ENCODE results near the gene FAM237B.
"Not testable (repeated sequence)": the region's sequence is repeated elsewhere in the genome, so short reads cannot be mapped to it uniquely, and the experiment has no call there.

Gene FAM237B

DNA sequence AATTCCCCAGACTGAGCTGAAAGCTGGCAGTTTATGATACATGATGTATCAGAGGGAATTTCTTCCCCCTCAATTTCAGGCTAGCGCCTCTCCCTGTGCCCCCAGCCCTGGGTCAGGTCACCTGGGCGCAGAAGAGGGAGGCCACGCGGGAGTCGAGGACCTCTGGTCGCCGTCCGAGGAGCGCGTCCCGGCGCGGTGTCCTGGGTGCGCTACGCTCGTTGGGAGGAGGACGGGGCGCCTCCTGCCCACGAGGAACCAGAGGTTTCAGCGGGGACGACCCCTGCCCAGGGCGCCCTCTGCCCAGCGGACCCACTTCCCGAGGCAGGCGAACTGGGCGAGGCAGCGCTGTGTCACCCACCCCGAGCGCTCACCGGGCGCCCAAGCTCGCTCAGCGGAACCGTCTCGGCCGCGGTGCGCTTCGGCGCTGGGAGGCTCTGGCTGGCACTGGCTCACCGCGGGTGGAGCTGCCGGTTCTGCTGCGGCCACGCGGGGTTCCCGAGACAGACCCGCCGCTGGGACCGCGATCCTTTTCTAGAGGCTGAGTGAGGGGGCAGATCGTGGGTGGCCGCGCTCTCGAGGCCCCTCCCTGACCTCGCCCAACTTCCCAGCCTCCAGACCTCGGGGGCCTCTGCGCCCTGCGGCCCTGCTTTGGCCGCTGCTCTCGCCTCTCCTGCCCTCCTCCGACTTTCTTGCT is at the start of gene FAM237B:
Gene FAM237B (minus strand): TSS at position 504 of the 694 bp plus-strand sequence. CDS start 1,556 bp downstream, outside the sequence.
- TF ChIP-seq, protein P1, sequence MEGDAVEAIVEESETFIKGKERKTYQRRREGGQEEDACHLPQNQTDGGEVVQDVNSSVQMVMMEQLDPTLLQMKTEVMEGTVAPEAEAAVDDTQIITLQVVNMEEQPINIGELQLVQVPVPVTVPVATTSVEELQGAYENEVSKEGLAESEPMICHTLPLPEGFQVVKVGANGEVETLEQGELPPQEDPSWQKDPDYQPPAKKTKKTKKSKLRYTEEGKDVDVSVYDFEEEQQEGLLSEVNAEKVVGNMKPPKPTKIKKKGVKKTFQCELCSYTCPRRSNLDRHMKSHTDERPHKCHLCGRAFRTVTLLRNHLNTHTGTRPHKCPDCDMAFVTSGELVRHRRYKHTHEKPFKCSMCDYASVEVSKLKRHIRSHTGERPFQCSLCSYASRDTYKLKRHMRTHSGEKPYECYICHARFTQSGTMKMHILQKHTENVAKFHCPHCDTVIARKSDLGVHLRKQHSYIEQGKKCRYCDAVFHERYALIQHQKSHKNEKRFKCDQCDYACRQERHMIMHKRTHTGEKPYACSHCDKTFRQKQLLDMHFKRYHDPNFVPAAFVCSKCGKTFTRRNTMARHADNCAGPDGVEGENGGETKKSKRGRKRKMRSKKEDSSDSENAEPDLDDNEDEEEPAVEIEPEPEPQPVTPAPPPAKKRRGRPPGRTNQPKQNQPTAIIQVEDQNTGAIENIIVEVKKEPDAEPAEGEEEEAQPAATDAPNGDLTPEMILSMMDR (IDR thresholded peaks at IDR 0.05; ENCODE audit: low read depth, low read length, missing control alignments) = no peak
- DNase-seq (ENCODE audit: low read depth) = no peak
- H3K4me3 ChIP-seq (ENCODE audit: low read depth, low read length) = no peak within 1 kb of the TSS

DNA sequence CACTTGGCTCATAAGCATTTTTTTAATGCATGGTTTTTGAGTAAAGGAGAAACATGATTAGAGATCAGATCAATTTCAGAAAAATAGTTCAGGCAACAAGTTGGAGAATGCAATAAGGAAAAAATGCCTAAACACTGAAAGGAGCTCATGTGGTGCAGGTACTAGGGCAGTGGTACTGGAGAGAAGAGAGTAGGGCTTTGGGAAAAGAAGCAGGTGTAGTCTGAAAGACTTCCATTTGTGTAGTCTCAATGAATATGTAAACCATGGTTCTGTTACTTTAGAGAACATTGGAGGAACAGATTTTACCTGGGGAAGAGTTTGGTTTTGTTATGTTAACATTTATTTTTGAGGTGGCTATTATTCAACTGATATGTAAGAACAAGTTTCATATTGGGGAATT is 30.9 kb upstream of the FAM237B start:
- TF ChIP-seq, protein P1 (IDR thresholded peaks at IDR 0.05; ENCODE audit: low read depth, low read length, missing control alignments) = no peak
- H3K4me3 ChIP-seq (ENCODE audit: low read depth, low read length) = no peak overlapping the region
- DNase-seq (ENCODE audit: low read depth) = no peak

DNA sequence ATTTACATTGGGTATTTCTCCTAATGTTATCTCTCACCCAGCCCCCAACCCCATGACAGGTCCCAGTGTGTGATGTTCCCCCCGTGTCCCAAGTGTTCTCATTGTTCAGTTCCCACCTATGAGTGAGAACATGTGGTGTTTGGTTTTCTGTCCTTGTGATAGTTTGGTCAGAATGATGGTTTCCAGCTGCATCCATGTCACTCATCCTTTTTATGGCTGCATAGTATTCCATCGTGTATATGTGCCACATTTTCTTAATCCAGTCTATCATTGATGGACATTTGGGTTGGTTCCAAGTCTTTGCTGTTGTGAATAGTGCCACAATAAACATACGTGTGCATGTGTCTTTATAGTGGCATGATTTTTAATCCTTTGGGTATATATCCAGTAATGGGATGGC is 28.9 kb upstream of the FAM237B start:
- H3K4me3 ChIP-seq (ENCODE audit: low read depth, low read length); DNase-seq (ENCODE audit: low read depth): not testable (repeated sequence)

DNA sequence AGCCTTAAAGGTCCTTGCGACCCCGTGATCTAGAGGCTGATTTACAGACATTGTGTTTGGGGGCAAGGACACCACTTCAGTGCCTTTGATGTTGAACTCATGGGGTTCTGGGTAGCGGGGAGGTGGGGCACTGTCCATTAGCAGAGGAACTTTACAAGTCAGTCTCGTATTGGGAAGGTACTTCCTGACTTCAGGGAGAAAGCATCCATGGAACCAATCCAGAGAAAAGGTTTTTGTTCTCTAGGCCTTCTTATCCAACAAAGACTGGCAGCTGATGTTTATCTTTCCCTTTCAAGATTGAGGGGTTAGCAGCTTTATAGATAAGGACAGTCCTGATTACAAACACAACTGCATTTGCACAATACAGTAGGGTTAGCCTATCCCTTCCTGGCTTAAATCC is 28.2 kb upstream of the FAM237B start:
- DNase-seq (ENCODE audit: low read depth) = no peak
- H3K4me3 ChIP-seq (ENCODE audit: low read depth, low read length) = no peak overlapping the region
- TF ChIP-seq, protein P1 (IDR thresholded peaks at IDR 0.05; ENCODE audit: low read depth, low read length, missing control alignments) = no peak

DNA sequence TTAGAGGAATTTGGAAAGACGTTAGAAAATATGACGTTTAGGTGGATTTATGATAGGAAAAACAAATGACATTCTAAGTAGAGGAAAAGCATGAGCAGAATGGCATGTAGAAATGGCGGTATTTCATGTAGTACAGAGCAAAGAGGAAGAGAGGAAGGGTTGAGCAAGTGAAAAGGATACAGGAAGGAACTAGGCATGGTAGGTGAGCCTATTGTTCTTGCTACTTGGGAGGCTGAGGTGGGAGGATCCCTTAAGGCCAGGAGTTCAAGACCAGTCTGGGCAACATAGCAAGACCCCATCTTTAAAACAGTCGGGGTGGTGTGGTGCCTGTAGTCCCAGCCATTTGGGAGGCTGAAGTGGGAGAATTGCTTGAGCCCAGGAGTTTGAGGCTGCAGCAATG is 26.7 kb upstream of the FAM237B start:
- TF ChIP-seq, protein P1 (IDR thresholded peaks at IDR 0.05; ENCODE audit: low read depth, low read length, missing control alignments) = no peak
- no peak for DNase-seq (ENCODE audit: low read depth)
- H3K4me3 ChIP-seq (ENCODE audit: low read depth, low read length) = peak overlapping the region; percentile 79

DNA sequence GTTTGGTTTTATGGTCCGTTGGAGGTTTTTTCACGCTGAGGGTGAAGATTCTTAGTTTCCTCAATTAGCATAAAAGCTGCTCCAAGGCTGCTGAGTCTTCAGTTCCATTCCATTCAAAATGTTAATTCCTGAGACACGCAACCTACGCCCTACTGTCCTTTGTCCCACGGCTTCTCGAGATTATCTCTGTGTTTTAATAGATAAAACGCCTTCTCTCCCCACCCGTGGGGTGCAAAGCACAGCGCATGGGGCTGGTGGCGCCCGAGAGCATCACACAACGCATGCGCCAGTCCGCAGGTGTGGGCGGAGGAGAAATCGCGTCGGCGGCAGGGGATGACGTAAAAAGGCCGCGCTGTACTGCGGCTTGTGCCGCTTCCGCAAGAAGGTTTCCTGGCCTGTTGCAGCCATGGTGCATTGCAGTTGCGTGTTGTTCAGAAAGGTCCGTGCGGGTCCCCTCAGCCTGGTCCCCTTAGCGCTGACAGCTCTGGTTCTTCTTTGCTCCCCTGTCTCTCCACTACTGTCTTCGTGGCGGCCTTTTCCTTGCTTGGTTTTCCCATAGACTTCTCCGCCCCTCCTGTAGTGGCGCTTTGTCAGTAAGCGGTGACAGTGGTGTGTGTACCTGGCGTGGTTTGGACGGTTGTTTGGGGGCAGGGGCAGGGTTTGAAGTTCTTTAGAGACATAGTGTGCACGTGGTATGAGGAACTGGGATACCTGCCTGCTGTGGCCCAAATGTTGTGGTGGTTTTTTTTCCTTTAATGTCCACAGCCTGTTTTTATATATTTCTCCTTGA is 25.4 kb upstream of the FAM237B start, which contains the start of gene GTPBP10:
Gene GTPBP10 (plus strand): TSS at position 381 of the 790 bp plus-strand sequence. CDS start 26 bp downstream, at position 407.
- TF ChIP-seq, protein P1 (IDR thresholded peaks at IDR 0.05; ENCODE audit: low read depth, low read length, missing control alignments) = peak; percentile 77
- peak within 1 kb of the TSS; percentile 79 for H3K4me3 ChIP-seq (ENCODE audit: low read depth, low read length)
- peak; percentile 93 for DNase-seq (ENCODE audit: low read depth)

DNA sequence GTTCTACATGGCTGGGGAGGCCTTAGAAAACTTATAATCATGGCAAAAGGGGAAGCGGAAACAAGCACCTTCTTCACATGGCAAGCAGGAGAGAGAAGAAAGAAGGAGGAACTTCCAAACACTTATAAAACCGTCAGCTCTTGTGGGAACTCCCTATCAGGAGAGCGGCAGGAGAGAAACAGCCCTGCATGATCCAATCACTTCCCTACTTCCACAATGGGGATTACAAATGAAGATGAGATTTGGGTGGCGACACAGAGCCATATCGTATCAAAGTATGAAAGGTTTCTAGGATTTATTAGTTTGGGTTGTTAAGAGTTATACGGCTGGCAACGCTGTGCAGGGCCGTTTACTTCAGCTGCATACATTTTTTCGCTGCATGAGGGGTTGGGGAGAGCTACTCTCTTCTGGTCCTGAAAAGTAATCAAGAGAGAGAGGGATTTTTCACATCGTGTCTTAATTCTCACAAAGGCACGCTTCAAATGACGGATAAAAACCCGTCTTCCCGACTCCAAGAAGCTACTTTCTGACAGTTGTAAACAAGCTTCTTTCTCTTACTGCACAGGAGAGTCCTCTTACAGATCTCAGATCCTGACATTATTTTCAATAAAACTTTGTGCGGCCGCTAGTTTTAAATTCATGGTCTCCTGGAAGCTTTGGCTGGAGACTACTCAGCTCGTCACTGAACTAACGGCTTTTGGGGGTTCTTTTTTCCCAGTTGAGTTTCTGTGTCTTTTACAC is 24.7 kb upstream of the FAM237B start:
- no peak for DNase-seq (ENCODE audit: low read depth)
- TF ChIP-seq, protein P1 (IDR thresholded peaks at IDR 0.05; ENCODE audit: low read depth, low read length, missing control alignments) = no peak
- H3K4me3 ChIP-seq (ENCODE audit: low read depth, low read length) = peak overlapping the region; percentile 79

All from GM12864 (cell line).